Neural crest cell (in vitro differentiated cells): ENCODE data around the gene OR2A12. TPM values are rescaled to one million over a fixed set of nuclear protein-coding genes. Genes with fewer than 3 reads are reported as not detected.
A peak's percentile ranks its signal among the peaks of the same experiment; 100 is the strongest.

ENCODE experiments used
- DNase-seq: peaks from one replicate; pipeline ENCODE4 v3.0.0; 2021; ENCODE audit warnings: low read depth, mixed read lengths, low spot score
- H3K27ac Mint-ChIP-seq: one replicate; pipeline ENCODE4 v1.8.0; 2021; ENCODE audit warnings: mild to moderate bottlenecking, mixed read lengths; ENCODE audit not compliant: unreplicated experiment
- H3K27me3 Mint-ChIP-seq: 2 replicates; pipeline ENCODE4 v1.8.0; 2021; ENCODE audit warnings: low read depth, mild to moderate bottlenecking, mixed read lengths
- H3K36me3 Mint-ChIP-seq: 2 replicates; pipeline ENCODE4 v1.8.0; 2021; ENCODE audit warnings: low read depth, mild to moderate bottlenecking, mixed read lengths
- H3K4me1 Mint-ChIP-seq: 2 replicates; pipeline ENCODE4 v1.8.0; 2021; ENCODE audit warnings: mixed read lengths
- H3K4me3 Mint-ChIP-seq: one replicate; pipeline ENCODE4 v1.8.0; 2021; ENCODE audit warnings: mild to moderate bottlenecking, mixed read lengths
- H3K9me3 Mint-ChIP-seq: 2 replicates; pipeline ENCODE4 v1.8.0; 2021; ENCODE audit warnings: mixed read lengths
- CTCF ChIP-seq: fragments of 200-600 bp; sonication (generic); conservative IDR thresholded peaks from 2 replicates; pipeline ENCODE4 v1.5.0; 2021; ENCODE audit warnings: antibody characterized with exemption, mild to moderate bottlenecking
- total RNA-seq: library from RNA; stranded (reverse); gene quantifications from 2 replicates; pipeline ENCODE4 v1.2.1, GENCODE V29; 2021

The OR2A12 gene
- total RNA-seq, 1 donor from 2014 or later: not detected

- H3K4me1 Mint-ChIP-seq: no peaks in the 10 kb centered on the region
- TF ChIP-seq CTCF: no peak
- H3K27me3 Mint-ChIP-seq: peaks cover 7% of the 10 kb centered on the region
- H3K9me3 Mint-ChIP-seq: peaks cover 5% of the 10 kb centered on the region
- no peaks in the 10 kb centered on the region for H3K36me3 Mint-ChIP-seq
- DNase-seq: no peak
- H3K4me3 Mint-ChIP-seq: no peak overlapping the region
- no peak overlapping the region for H3K27ac Mint-ChIP-seq
These were observed 16.1 kb upstream of the OR2A12 start for GRCh38 chr7:144069953-144070352.

GRCh38 chr7:144074374-144074773 is 11.7 kb upstream of the OR2A12 start:
- Mint-ChIP-seq H3K27me3 (no peaks in the 10 kb centered on the region), H3K36me3 (no peaks in the 10 kb centered on the region), H3K27ac (no peak overlapping the region), H3K4me1 (no peaks in the 10 kb centered on the region), H3K9me3 (peaks cover 8% of the 10 kb centered on the region), H3K4me3 (no peak overlapping the region)
- no peak for DNase-seq
- TF ChIP-seq CTCF: peak; percentile 15

GRCh38 chr7:144086730-144087129 is 652 bp downstream of the OR2A12 start:
- no peak for TF ChIP-seq CTCF
- no peaks in the 10 kb centered on the region for H3K36me3 Mint-ChIP-seq
- H3K4me3 Mint-ChIP-seq: no peak overlapping the region
- H3K4me1 Mint-ChIP-seq: no peaks in the 10 kb centered on the region
- no peak for DNase-seq
- peaks cover 10% of the 10 kb centered on the region for H3K27me3 Mint-ChIP-seq
- H3K27ac Mint-ChIP-seq: no peak overlapping the region
- H3K9me3 Mint-ChIP-seq: peaks cover 4% of the 10 kb centered on the region

- H3K36me3 Mint-ChIP-seq: no peaks in the 10 kb centered on the region
- H3K27ac Mint-ChIP-seq: no peak overlapping the region
- no peaks in the 10 kb centered on the region for H3K4me1 Mint-ChIP-seq
- no peak for DNase-seq
- TF ChIP-seq CTCF: no peak
- peaks cover 10% of the 10 kb centered on the region for H3K27me3 Mint-ChIP-seq
- H3K4me3 Mint-ChIP-seq: no peak overlapping the region
- H3K9me3 Mint-ChIP-seq: peaks cover 4% of the 10 kb centered on the region
These were observed 1.2 kb downstream of the OR2A12 start for GRCh38 chr7:144087230-144087629.

GRCh38 chr7:144090667-144091066 is 4.6 kb downstream of the OR2A12 start:
- Mint-ChIP-seq H3K9me3 (peaks cover 4% of the 10 kb centered on the region), H3K36me3 (no peaks in the 10 kb centered on the region), H3K4me3 (no peak overlapping the region), H3K27ac (no peak overlapping the region), H3K27me3 (peaks cover 10% of the 10 kb centered on the region), H3K4me1 (no peaks in the 10 kb centered on the region)
- no peak for DNase-seq
- no peak for TF ChIP-seq CTCF

GRCh38 chr7:144098776-144099175 is 12.7 kb downstream of the OR2A12 start:
- Mint-ChIP-seq H3K4me1 (no peaks in the 10 kb centered on the region), H3K36me3 (no peaks in the 10 kb centered on the region), H3K9me3 (peaks cover 7% of the 10 kb centered on the region), H3K27ac (no peak overlapping the region), H3K4me3 (no peak overlapping the region), H3K27me3 (peaks cover 5% of the 10 kb centered on the region)
- no peak for TF ChIP-seq CTCF
- DNase-seq: no peak
